Loucy (cell line): ENCODE data around the gene S1PR3.

Experiments used
- CTCF ChIP-seq: fragments of 200-600 bp; sonication (generic); conservative IDR thresholded peaks from 2 replicates; pipeline ENCODE4 v1.5.1; 2014; ENCODE audit warnings: mild to moderate bottlenecking, antibody characterized with exemption, low read length
- EZH2phosphoT487 ChIP-seq: fragments of 200-600 bp; IDR thresholded peaks from 2 replicates; pipeline ENCODE4 v1.6.1; 2018; ENCODE audit warnings: antibody characterized with exemption, mild to moderate bottlenecking, moderate library complexity, borderline replicate concordance

GRCh38 chr9:88988796-88989641 lies 2.2 kb upstream of the S1PR3 start:
- TF ChIP-seq CTCF = no peak
- TF ChIP-seq EZH2phosphoT487 = no peak
